Fibroblast of skin of right biceps (primary cell): Measurements from ENCODE around the gene CRK.

Experiments used
- DNase-seq: peaks from one replicate; pipeline ENCODE4 v3.0.0-alpha.2; 2013

Gene CRK

DNA sequence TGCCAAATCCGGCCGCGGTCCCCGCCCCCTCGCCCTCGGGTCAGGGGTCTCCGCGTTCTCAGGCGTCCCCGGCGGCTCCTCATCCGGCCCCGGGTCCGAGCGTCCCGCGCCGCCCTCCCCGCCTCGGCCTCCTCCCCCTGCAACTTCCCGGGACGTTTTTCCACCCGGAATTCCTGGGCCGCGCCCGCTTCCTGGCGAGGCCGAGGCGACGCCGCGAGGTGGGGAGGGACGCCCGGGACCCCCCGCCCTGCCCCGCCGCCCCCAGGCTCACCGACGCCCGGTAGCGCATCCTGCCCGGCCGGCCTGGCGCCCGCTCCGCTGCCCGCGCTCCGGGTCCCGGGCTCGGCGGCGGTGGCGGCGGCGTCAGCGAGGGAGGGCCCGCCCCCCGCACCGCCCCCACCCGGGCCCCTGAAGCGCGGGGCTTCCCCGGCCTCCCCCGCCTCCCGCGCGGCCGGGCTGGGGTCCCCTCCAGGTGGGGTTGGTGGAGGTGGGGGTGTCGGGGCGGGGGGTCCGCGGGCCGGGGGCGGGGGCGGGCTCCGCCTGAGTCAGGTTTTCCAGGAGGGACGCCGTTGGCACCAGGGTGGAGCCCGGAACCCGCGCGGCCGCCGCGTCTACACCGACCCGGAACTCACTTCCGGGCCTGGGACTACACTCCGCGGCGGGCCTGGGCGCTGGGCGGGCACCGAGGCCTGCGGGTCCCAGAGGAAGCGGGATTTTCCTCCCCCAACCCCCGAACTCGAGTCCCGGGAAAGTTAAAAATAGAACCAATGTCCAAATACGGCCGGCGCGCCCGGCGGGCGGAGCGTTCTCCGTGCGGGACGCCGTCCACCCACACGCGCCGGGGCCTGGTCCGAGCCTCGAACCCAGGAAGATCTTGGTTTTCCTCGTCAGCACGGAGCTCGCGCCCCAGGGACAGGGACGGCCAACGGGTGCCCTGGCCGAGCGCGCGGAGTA lies 29.7 kb upstream of the CRK start:
- peak; percentile 77 for DNase-seq

DNA sequence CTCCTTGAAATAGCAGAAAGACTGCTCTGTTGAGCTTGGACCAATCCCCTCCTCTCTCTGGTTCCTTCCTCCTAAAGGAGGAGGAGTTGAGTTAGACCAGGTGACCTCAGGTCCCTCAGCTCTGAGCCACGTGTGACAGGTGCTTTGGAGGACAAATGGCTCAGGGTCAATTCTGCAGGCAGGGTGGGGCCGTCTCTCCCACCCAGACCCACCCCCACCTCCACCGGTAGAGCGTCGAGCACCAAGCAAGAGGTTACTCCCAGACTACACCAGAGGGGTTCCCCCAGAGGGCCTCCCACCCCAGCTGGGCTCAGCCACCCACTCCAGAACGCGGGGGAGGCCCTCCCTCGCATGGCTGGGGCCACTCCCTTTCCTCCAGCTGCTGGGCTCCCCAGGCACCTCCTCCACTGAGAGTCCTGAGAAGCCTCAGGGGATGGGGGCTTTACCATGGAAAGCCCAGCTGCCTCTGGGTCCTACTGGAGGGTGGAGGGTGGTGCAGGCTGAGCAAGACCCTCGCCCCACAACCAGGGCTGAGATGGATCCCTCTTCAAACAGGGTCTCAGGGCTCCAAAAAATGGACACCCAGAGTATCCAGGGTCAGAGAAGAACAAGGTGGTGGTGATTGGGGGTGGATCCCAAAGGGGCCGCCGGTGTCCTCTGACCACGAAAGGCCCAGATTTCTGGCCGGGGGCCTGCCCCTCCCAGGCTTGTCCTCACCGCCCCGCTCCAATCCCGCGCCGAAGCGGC lies 28.8 kb upstream of the CRK start:
- peak; percentile 42 for DNase-seq

DNA sequence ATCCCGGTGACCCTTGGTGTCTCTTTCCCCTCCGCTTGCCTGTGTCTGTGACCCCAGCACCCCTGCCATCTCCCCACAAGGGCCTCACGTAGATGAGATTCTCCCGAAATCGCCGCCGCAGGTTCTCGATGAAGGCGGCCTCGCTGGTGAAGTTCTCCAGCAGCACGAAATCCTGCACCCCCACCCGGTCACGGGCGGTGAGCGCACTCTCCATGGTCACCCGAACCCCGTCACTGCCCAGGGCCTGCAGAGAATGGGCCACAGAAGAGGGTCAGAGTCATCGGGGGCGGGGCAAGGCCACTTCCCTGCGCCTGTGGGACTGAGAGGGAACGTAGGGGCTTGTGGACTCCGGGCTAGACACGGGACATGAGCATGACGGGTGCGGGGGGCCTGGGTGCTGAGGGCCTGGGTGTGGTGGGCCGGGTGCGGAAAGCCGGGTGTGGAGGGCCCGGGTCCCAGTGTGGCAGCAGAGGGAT lies 28.1 kb upstream of the CRK start:
- no peak for DNase-seq

DNA sequence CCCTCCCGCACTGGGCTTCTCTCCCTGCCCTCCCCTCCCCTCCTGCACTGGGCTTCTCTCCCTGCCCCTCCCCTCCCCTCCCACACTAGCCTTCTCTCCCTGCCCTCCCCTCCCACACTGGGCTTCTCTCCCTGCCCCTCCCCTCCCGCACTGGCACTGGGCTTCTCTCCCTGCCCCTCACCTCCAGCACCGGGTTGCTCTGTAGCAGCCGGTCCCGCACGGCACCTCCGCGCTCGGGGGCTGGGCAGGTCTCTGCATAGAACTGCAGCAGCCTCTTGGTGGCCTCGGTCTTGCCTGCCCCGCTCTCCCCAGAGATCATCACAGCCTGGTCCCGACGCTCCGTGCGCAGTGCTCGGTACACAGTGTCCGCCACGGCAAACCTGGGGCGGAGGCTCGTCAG lies 26.6 kb upstream of the CRK start:
- no peak for DNase-seq

DNA sequence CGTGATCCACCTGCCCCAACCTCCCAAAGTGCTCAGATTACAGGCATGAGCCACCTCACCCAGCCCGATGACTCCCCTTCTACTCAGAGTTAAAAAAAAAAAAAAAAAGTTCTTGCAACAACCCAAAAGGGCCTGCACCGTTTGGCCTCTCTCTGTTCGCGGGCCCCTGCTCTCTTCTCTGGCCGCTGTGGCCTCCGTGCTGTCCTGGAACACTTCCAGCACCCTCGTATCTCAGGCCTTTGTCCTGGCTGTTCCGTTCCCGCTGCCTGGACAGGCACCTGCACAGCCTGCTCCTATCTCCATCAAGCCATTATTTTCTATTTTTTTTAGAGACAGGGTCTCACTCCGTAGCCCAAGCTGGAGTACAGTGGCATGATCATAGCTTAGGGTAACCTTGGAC lies 25.7 kb upstream of the CRK start:
- no peak for DNase-seq

DNA sequence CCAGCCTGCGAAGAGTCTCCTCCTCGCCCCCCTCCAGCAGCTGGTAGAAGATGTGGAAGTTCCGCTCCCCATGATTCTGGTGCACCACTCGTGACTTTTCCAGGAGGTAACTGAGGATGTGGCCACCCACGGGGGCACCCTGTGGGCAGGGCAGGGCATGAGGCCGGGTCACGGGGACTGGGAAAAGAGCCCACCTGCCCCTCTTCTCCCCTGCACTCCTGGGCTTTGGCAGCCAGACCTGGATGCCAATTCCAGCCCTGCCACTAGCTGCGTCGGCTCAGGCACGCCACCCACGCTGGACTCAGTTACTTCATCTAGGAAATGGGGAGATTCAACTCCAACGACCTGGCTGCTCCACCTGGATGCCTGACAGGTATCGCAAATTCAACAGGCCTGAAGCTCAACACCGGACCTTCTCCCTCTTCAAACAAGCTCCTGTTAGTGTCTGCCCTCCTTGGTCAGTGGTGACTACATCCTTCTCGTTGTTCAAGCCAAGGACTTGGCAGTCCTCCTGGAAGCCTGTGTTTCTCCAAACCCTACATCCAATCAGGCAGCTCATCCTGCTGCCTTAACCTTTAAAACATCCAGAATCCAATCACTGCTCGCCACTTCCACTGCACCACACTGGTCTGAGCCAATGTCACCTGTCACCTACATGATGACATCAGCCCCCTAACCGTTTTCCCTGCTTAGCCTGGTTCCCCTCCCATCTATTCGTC lies 24.9 kb upstream of the CRK start:
- no peak for DNase-seq

DNA sequence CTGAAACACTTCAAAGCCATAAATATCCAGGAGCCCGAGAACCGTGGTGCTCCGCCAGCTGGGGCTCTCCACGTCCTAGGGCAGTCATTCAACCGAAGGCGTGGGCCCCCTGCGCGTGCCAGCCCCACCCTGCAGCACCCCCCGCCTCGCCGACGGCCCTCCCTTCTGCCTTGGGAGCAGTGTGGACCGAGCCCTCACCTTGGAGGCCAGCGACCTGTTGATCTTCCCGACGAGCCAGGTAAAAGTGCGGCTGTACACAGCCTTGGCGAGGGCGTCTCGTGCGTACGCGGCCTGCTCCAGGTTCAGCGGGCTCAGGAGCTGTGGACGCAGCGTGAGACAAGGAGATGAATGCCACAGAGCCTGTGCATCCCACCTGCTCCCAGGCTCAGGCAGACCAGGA lies 22.4 kb upstream of the CRK start:
- no peak for DNase-seq

DNA sequence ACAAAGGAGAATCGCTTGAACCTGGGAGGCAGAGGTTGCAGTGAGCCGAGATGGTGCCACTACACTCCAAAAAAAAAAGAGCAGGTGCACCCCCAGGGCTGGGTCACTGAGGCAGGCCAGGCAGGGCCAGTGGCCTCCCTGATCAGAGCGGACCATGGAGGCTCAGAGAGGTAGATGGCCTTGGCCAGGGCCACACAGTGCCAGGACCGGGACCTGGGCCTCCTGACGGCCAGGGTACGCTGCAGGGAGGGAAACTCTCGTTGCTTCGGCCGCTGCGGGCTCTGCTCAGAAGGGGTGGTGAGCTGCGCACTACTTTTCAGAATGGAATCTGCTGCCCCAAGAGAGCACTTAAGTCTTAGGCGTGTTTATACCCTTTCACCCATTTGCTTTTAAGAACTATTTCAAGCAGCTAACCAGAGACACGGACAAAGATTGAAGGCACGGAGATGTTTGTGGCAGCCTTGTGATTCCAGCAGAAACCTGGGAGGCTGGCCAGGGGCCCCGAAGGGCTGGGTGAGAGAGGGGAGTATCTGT lies 19.4 kb upstream of the CRK start:
- DNase-seq: no peak

DNA sequence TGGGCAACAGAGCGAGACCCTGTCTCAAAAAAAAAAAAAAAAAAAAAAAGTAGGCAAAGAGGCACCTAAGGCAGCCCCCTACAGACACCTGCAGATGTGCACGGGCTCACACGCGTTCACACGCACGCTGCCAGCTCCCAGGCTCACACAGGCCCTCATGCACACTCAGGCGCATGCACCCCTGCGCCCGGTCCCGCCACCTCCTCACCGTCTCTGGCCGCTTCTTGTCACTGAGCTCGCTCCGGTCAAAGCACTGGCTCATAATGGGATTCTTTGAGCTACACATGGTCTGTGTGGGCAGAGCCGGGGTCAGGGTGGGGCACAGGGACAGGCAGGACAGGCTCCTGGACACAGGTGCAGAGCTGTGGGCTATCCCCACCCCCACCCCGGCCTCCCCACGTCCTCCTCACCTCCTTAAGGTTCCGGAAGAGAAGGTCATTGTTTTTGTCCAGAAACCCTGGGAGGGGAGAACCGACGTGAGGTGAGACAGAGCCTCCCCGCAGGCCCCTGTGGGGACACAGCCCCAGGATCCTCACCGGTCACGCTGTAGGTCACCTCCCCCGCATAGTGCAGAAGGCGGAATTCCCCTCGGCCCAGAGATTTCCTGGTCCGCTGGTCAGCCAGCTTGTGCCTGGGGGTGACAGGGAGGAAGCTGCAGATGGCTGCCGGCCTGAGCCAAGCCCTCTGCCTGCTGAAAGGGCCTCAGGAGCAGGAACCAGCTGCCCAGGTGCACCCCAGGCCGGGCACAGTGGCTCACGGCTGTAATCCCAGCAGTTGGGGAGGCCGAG lies 18.6 kb upstream of the CRK start:
- no peak for DNase-seq

DNA sequence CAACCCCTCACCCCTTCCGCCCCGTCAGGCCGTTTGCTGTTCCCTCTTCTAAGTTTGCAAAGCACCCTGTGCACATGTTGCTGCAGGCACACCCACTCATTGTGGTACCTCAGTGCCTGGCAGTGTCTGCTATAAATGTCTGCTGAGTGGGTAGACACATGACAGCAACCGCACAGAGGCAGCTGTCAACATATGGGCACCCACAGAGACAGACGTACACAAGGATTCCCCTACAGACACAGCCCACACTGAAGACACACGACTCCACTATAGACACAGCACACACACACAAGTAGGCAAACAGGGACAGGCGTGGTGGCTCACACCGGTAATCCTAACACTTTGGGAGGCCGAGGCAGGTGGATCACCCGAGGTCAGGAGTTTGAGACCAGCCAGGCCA lies 17.8 kb upstream of the CRK start:
- no peak for DNase-seq

DNA sequence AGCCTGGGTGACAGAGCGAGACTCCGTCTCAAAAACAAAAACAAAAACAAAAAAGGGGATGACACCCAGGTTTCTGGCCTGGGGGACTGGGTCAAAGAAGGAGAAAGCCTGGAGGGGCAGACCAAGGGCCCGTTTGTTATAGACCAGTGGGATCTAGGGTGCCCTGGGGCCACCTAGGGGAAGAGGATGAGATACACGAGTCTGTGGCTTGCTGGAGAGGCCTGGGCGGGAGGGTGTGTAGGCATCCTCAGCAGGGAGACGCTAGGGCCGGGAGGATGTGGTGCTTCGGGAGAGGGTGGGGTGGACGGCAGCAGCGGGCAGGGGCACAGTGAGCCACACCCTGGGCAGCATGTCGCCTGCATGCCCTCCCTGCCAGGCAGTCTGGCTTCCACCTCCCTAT lies 17.1 kb upstream of the CRK start:
- no peak for DNase-seq

DNA sequence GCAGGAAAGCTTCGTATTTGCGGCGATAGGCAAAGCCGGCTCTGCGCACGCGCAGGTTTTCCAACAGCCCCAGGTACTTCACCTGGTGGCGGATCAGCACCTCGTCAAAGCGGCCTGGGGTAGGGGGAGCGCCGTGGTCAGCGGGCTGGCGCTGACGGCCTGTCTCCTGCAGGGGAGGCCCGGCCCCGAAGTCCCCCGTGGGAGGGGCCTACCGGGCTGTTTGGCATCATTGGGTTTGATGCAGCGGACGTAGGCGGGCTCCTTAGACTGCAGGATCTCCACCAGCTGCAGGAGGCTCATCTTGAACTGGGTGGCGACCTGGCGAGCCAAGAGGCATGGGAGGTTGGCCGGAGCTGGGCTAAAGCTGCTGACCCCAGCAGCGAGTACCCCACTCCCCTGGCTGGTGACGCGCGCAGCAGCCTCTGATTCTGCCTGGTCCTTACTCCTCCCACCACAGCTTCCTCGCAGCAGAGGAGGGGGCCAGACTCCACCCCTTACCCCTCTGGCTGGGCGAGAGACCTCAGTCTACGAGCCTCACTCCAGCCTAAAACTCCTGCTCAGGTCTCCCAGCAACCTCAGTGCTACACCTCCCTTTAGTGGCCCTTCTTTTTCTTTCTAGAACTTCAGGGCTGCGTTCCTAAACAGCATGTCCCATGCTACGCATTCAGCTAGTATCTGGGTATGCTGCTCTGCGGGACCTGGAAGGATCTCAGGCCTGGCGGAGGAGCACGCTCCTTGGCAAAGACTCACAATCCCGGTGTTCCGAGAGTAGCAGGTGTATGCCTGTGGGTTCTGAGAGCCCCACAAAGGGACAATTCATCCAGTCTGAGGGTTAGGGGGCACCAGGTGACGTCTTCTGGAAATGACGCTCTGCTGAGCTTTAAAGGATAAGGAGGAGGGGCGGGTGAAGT lies 16.1 kb upstream of the CRK start:
- DNase-seq: no peak

DNA sequence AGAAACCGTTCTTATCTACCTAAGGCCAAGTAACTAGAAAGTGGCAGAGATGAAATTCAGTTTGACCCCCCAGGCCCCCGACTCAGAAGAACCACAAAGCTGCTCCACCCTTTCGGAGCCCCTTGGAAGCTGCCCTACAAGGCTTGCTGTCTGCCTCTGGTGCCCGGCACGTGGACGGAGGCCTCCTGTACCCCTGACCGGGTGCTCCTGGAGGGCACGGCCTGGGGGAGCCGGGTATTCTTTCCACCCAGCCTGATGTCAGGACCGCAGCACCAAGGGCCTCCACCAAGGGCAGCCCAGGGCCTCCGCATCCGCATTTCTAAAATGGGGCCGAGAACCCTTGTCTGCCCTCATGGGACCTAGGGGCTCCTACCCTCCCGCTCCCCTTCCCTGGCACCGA lies 15.5 kb upstream of the CRK start:
- DNase-seq: no peak

DNA sequence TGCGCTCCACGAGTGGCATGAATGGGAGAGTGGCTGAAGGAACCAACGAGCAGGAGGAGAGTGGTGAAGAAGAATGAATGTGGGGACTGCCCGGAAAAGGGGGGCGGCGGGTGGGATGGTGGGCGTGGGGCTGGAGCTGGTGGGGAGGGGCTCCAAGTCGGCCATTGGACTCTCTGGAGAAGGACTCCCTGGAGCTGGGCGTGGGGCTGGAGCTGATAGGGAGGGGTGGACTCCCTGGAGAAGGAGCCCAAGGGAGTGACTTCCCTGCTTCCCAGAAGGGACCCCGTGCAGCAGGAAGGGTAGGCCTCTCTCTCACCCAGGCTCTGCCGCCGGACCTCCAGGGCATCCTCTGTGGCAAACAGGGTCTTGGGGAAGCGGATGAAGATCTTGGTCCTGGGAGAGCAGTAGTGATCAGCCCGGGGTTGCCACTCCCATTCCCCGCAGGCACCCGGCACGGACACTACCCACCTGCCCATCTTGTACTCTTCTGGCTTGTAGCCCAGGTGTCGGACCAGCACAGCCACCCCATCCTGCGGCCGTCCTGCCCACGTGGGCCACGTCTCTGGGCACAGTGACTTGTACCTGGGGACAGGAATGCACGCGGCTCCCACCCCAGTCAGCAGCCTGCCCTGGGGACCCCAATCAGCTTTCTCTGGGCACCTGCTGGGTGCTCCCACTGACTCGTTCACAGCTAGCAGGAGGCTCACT lies 14.9 kb upstream of the CRK start:
- DNase-seq: no peak

DNA sequence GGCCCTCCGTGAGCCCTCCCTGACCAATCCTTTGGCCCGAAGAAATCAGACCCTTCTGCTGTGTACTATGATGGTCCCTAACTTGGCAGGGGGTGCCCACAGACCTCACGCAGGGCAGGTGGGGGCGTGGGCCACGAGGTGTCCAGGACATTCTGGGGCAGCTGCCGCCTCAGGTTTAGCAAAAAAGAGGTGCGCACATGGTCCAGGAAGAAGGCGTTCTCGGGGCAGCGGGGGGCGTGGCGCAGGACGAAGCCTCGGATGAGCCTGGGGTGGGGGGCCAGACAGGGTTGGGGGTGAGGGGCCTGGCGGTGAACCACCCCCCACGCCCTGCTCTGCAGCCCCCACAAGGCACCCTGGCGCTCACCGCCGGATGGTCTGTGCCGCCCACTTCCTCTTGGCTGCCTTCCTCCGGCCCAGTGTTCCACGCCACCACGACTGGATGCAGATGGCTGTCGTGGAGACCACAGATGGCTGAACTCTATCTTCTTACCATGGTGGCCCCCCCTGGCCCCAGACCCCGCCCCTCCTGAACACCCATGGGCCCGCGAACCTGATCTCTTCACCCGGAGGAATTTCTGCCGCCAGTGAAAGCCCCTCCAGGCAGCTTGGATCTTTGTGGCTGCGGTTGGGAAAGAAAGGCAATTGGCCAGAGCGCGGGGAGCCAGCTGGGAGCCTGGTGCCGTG lies 14.2 kb upstream of the CRK start:
- no peak for DNase-seq

DNA sequence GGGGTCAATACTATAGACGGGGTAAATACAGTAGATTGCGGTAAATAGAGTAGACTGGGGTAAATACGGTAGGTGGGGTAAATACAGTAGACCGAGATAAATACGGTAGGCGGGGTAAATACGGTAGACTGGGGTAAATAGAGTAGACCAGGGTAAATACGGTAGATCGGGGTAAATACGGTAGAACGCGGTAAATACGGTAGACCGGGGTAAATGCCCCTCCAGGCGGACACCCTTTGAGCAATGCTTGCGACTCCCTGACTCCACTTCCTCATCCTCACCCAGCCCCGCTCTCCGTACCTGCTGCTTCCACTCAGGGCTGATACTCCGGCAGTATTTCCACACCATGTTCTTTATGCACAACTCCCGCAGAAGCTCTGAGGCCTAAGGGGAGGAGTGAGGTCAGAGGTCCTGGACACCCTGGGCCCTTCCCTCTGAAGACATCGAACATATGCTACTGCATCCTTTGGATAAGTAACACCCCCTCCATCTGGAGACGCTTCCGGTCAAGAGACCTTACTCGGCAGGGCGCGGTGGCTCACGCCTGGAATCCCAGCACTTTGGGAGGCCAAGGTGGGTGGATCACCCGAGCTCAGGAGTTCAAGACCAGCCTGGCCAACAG lies 13.3 kb upstream of the CRK start:
- peak; percentile 75 for DNase-seq

DNA sequence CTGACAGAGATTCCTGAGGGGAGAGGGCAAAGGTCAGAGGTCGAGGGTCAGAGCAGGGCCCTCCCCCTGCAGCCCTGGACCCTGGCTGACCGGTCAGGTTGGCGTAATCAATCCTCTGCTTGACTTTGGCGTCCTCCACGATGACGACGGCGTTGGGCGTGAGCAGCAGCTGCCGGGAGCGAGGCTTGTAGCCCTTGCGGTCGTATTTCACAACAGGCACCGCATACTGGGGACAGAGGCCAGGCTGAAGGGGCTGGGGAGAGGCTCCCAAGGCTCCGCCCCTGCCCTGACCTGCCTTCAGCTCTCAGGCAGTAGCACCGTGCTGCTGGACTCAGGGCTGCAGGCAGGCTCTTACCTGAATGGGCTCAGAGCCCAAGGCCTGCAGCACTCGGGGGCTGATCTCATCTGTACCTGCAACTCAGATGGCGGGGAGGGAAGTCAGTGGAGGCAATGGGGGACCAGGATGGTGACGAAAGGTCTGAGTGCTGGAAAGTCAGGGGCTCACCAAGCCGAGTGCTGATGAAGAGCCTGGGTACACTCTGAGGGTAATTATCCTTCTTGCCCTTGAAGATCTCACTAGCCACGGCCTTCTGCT lies 12.0 kb upstream of the CRK start:
- no peak for DNase-seq

DNA sequence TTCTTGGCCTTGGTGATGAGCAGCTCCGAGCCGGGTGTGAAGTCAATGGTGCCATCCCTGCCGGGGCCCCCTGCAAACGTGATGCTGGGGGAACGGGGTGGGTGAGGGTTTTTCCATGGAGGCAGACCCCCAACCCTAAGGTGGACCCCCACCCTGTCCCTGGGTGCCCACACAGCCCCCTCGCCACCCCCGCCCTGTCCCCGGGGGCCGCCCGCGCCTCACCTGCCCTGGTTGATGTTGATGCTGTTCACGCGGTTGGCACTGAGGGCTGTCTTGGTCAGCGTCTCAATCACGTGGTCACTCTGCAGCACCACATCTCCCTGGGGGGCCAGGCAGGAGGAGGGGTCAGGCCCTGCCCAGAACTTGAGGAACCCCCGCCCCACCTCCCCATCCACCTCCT lies 11.2 kb upstream of the CRK start:
- DNase-seq: no peak

DNA sequence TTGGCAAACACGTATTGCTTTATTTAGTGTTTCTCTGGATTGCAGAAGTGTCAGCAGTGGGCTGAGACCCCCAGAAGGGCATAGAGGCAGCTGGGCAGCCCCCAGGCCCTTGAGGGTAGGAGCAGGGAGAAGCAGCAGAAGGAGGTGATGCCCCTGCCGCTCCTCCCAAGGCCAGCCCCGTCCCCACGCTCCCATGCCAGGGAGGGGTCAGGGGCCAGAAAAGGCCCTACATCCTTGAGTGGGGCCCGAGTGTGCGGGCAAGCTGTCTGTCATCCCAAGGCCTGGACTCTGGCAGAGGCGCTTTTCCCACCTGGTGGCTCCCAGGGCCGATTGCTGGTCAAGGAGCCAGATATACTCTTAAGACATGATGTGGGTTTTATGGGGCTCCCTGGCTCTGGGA lies 8.2 kb upstream of the CRK start:
- no peak for DNase-seq
